Stimulated activated CD8-positive, alpha-beta memory T cell treated with anti-CD3 and anti-CD28 coated beads, Interleukin-7, amount 100 ng/mL, for 4 hours (primary cell): ENCODE measurements around the gene AADACL4.
A peak's percentile ranks its signal among the peaks of the same experiment; 100 is the strongest.

Experiments used
- DNase-seq, 2 donors: peaks; one replicate each; pipeline ENCODE4 v3.0.0-alpha.2; 2020; ENCODE audit warnings: low read depth in 2 of 2

The AADACL4 gene

GRCh38 chr1:12610941-12611340, 32.9 kb upstream of the AADACL4 start:
- no peak for DNase-seq

DNA sequence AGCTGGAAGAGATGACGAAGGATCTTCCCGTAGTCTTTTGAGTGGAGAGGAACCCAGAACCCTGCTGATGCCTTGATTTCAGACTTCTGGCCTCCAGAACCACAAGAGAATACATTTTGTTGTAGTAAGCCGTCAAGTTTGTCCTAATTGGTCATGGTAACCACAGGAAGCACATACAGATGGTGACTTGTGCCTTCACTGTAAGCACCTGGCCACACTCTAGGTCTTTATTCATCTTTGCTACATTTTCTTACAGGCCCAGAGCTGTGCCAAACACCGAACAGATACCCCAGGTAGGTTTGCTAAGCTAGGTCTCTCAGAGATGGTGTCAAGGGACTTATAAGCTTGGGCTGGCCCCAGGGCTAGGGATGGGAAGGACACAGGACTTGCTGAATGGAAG, 30.7 kb upstream of the AADACL4 start:
- no peak for DNase-seq

- no peak for DNase-seq
Measured at GRCh38 chr1:12614402-12615158, 29.3 kb upstream of the AADACL4 start.

DNA sequence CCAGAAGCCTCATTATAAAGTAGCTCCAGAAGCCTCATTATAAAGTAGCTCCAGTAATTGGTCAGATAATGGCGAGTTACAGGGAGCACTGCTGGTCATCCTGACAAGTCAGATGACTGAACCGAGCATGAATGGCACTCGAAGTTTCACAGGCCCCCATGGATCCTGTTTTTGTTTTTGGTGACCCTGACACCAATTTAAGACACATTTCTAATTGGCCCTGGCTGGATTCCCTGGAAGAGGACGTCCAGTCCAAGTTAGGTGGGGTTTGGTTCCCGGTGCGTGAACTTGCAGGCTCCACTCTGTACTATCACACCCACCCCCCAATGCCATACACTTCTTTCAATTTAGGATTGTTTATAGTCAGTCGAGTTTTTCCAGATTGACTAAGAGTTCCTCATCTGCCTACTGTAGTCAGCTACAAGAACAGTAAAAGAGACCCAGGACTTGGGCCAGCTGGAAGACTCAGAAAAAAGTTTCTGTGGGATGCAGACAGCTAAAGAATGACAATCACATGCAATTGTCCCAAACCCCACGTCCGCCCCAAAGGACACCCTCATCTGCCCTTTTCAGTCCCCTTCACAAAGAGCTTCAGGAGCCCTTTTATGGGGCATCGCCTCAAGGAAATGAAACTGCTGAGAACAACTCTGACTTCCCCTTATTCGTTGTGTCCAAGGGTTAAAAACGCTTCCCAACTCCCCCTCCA, 28.6 kb upstream of the AADACL4 start:
- DNase-seq: no peak

DNA sequence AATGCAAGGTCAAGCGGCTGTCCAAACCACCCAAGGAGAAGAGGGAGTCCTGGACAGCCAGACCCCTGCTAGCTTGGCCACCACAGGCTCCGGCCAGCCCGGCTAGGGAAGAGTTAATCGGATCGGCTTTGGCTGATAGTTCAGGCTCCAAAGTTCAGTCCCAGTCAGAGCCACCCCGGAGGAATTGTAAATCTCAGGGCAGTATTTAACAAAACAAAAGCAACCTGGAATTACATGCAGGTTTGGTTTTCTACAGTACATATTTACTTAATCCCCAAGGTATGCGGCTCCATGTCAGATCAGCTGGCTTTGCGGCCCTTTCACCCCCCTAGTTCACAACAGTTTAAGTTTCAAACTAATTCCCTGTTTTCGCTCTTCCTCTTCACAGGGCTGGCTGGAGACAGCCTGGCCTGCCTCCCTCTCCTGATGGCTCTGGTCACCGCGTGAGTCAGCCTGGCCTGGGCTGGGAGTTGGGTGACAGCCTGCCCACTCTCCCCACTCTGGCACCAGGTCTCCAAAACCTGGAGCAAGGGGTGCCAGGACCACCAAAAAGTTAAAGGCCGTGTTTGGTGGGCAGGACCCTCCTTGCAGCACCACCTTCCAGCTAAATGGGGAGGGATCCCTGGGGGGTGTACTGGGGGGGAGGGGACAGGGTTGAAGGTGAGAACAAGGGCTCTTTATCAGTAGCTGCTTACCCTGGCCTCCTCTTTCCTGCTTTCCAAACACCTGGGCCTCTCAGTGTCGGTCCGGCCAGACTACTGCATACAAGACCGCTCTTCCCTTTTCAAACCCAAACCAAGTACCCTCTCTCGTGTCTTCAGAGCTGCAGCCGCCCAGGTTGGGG, 27.8 kb upstream of the AADACL4 start:
- no peak for DNase-seq

- DNase-seq: no peak
Measured at GRCh38 chr1:12616709-12617373, 27.0 kb upstream of the AADACL4 start.

DNA sequence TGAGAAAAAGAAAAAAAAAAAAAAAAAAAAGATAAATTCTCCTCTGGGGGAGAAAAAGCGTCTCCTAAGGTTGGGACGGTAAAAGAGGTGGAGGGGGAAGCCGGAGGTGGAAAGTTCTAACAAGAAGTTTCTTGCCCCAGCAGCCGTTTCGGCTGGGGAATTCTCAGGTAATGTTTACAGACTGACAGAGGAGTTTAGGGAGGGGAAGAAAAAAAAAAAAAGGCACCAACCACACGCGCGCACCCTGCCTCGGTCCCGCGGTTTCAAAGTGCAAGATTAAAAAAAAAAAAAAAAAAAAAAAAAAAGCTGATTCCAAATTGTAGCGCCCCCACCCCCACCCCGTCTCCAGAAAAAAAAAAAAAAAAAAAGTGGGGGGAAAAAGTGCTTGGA, 26.4 kb upstream of the AADACL4 start:
- no peak for DNase-seq

GRCh38 chr1:12617901-12618660, 25.8 kb upstream of the AADACL4 start, which contains the start of gene DHRS3:
TSS of gene DHRS3 (minus strand) at chr1:12618210. CDS start at chr1:12617348, 862 bp downstream.
- peak in 1 of 2 donors; percentile 58 for DNase-seq

GRCh38 chr1:12618661-12618964, 25.3 kb upstream of the AADACL4 start:
- no peak for DNase-seq

- peak; percentile 42 to 53 for DNase-seq
Measured at GRCh38 chr1:12618965-12619791, 24.7 kb upstream of the AADACL4 start.

DNA sequence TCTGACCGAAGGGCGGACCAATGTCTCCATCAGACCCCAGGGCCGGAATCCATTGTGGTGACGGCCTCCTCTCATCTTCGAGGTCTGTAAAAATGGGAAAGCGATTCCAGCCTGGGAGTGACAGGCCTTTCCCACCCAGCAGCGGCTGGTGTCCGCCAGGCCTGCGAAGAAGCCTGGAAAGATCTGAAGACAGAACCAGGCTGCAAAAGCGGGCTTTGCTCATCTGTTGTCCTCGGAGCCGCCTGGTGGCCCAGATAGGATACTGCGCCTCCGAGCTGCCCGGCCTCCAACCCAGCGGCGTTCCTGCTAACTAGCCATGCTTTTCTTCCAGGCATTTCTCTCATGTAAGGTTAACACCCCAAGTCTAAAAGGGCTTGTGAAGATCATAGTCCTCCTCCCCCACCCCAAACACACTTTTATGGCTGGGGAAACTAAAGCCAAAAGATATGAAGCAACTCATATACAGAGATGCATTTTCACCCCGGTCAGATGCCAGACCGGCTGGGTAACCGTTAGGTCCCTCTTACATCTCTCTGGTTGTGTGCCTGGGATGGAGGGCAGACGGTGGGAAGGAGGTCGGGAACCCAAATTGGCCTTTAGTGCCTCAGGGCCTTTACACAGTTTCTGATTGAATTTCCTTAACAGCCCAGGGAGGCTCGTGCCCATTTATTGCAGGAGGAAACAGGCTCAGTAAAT, 23.9 kb upstream of the AADACL4 start:
- peak; percentile 56 to 62 for DNase-seq

GRCh38 chr1:12620488-12620865, 23.4 kb upstream of the AADACL4 start:
- DNase-seq: no peak

DNA sequence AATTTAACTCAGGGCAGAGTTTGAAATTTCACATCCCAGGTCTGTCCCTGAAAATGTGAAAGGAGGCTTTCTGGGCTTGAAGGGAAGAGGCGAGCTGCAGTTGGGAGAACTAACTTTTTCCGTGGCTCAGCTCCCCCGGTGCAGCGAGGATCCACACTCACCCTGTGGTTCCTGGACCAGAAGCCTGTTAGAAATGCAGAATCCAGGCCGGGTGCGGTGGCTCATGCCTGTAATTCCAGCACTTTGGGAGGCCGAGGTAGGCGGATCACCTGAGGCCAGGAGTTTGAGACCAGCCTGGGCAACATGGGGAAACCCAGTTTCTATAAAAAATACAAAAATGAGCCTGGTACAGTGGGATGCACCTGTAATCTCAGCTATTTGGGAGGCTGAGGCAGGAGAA, 23.0 kb upstream of the AADACL4 start:
- no peak for DNase-seq

GRCh38 chr1:12621346-12622335, 22.2 kb upstream of the AADACL4 start:
- DNase-seq: no peak

DNA sequence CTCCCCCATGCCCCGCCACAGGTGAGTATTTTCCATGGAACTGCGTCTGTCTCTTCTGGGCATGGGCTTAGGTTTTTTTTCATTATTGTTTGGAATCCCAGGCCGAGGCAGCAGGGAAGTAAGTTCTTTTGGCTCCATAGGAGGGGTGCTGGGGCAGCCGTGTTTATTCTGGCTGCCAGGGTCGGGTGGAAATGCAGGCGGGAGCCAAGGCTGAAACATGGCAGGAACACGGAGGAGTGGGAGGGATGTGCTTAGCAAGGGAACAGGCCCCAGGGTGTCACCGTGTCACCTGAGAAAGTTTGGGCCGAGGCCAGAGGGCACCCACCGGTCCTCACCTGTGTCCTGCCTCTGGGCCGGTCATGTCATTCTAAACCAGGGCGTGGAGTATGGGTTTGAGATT, 21.4 kb upstream of the AADACL4 start:
- no peak for DNase-seq

- no peak for DNase-seq
Measured at GRCh38 chr1:12625276-12625675, 18.6 kb upstream of the AADACL4 start.

DNA sequence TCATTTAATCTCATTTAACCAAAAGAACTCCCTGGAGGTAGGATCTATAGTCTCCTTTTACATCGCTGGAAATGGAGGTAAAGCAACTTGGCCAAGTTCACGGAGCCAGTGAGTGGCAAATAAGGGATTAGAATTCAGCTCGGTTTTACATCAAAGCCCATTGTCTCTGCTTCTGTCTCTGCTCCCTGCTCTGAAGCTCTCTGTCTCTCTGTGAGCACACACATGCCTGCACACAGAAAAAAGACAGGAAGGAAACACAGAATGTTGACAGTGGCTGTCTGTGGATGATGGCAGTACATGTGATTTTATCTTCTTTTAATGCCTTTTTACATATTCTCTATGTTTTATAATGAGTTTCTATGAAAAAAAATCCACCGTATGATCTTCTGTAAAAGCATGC, 17.0 kb upstream of the AADACL4 start:
- DNase-seq: no peak

GRCh38 chr1:12627296-12627695, 16.6 kb upstream of the AADACL4 start:
- DNase-seq: no peak
